Osteocyte (in vitro differentiated cells): ENCODE data around the gene KCNC3. TPM values are rescaled to one million over a fixed set of nuclear protein-coding genes. Genes with fewer than 3 reads are reported as not detected.

ENCODE experiments used
- DNase-seq: peaks from one replicate; pipeline ENCODE4 v3.0.0; 2021; ENCODE audit warnings: mixed read lengths; ENCODE audit not compliant: unreplicated experiment; ENCODE audit errors: extremely low spot score
- H3K27ac Mint-ChIP-seq: one replicate; pipeline ENCODE4 v1.8.0; 2021; ENCODE audit warnings: mild to moderate bottlenecking, mixed read lengths; ENCODE audit not compliant: unreplicated experiment
- H3K27me3 Mint-ChIP-seq: one replicate; pipeline ENCODE4 v1.8.0; 2021; ENCODE audit warnings: mixed read lengths; ENCODE audit not compliant: unreplicated experiment
- H3K36me3 Mint-ChIP-seq: one replicate; pipeline ENCODE4 v1.8.0; 2021; ENCODE audit warnings: mixed read lengths; ENCODE audit not compliant: unreplicated experiment
- H3K4me1 Mint-ChIP-seq: one replicate; pipeline ENCODE4 v1.8.0; 2021; ENCODE audit warnings: mixed read lengths; ENCODE audit not compliant: unreplicated experiment
- H3K4me3 Mint-ChIP-seq: one replicate; pipeline ENCODE4 v1.8.0; 2021; ENCODE audit warnings: mild to moderate bottlenecking, moderate library complexity, mixed read lengths; ENCODE audit not compliant: unreplicated experiment
- H3K9me3 Mint-ChIP-seq: one replicate; pipeline ENCODE4 v1.8.0; 2021; ENCODE audit warnings: mixed read lengths; ENCODE audit not compliant: unreplicated experiment
- CTCF ChIP-seq: fragments of 200-600 bp; sonication (generic); IDR thresholded peaks from 2 replicates; pipeline ENCODE4 v1.5.0; 2021; ENCODE audit warnings: antibody characterized with exemption, mild to moderate bottlenecking, moderate library complexity
- total RNA-seq: library from RNA; stranded (reverse); gene quantifications from 2 replicates; pipeline ENCODE4 v1.2.1, GENCODE V29; 2021

Gene KCNC3
- total RNA-seq, 1 donor from 2014 or later, result 1.2 TPM

- Mint-ChIP-seq H3K27me3 (peaks cover 48% of the 10 kb centered on the region), H3K9me3 (no peaks in the 10 kb centered on the region), H3K36me3 (no peaks in the 10 kb centered on the region), H3K27ac (no peak overlapping the region), H3K4me3 (no peak overlapping the region), H3K4me1 (peaks cover 4% of the 10 kb centered on the region)
- no peak for DNase-seq
- no peak for TF ChIP-seq CTCF
These were observed 16.0 kb downstream of the KCNC3 start for GRCh38 chr19:50312967-50313811.

- H3K36me3 Mint-ChIP-seq, result no peaks in the 10 kb centered on the region
- peaks cover 46% of the 10 kb centered on the region for H3K27me3 Mint-ChIP-seq
- H3K4me3 Mint-ChIP-seq, result no peak overlapping the region
- no peak overlapping the region for H3K27ac Mint-ChIP-seq
- no peaks in the 10 kb centered on the region for H3K9me3 Mint-ChIP-seq
- TF ChIP-seq CTCF, result no peak
- H3K4me1 Mint-ChIP-seq, result peaks cover 4% of the 10 kb centered on the region
- DNase-seq, result no peak
These were observed 17.2 kb downstream of the KCNC3 start for GRCh38 chr19:50311723-50312635.

- Mint-ChIP-seq H3K27ac (no peak overlapping the region), H3K27me3 (peaks cover 40% of the 10 kb centered on the region)
These were observed 18.3 kb downstream of the KCNC3 start for GRCh38 chr19:50310759-50311465.

GRCh38 chr19:50309396-50310125, 19.6 kb downstream of the KCNC3 start:
- H3K27me3 Mint-ChIP-seq, result peaks cover 33% of the 10 kb centered on the region
- TF ChIP-seq CTCF, result no peak
- no peaks in the 10 kb centered on the region for H3K9me3 Mint-ChIP-seq
- H3K4me1 Mint-ChIP-seq, result no peaks in the 10 kb centered on the region
- H3K27ac Mint-ChIP-seq, result no peak overlapping the region
- H3K4me3 Mint-ChIP-seq, result no peak overlapping the region
- no peaks in the 10 kb centered on the region for H3K36me3 Mint-ChIP-seq
- no peak for DNase-seq

More at GRCh38 chr19:50310759-50311465, 18.3 kb downstream of the KCNC3 start:
- Mint-ChIP-seq H3K36me3 (no peaks in the 10 kb centered on the region), H3K9me3 (no peaks in the 10 kb centered on the region), H3K4me1 (peaks cover 4% of the 10 kb centered on the region), H3K4me3 (no peak overlapping the region)
- no peak for DNase-seq
- TF ChIP-seq CTCF, result no peak
